Panc1 (cell line): ENCODE measurements around the gene FOXP2.

ENCODE experiments used
- POLR2AphosphoS5 ChIP-seq: IDR thresholded peaks from 2 replicates; pipeline ENCODE4 v1.6.1; 2012; ENCODE audit warnings: mild to moderate bottlenecking, low read depth, low read length, moderate library complexity
- SIN3A ChIP-seq: IDR thresholded peaks from 2 replicates; pipeline ENCODE4 v1.6.1; 2012; ENCODE audit warnings: low read depth, mild to moderate bottlenecking, low read length, moderate library complexity, borderline replicate concordance; ENCODE audit not compliant: insufficient read depth
- TCF7L2 ChIP-seq: IDR thresholded peaks from 2 replicates; pipeline ENCODE4 v1.6.1; 2011; ENCODE audit warnings: mild to moderate bottlenecking, low read depth, low read length, inconsistent platforms
- TF ChIP-seq, protein P1 (sequence below): fragments of 450-650 bp; IDR thresholded peaks from 2 replicates; pipeline ENCODE4 v1.5.1; 2017; ENCODE audit warnings: mild to moderate bottlenecking
- TF ChIP-seq, protein P2 (sequence below), 2 experiments: IDR thresholded peaks; 2 replicates each; pipeline ENCODE4 v1.6.1; 2011 to 2012; ENCODE audit warnings: low read depth in 2 of 2, control low read depth in 1 of 2, low read length in 1 of 2, mild to moderate bottlenecking in 1 of 2, moderate library complexity in 1 of 2; ENCODE audit not compliant: insufficient read depth in 1 of 2

DNA sequence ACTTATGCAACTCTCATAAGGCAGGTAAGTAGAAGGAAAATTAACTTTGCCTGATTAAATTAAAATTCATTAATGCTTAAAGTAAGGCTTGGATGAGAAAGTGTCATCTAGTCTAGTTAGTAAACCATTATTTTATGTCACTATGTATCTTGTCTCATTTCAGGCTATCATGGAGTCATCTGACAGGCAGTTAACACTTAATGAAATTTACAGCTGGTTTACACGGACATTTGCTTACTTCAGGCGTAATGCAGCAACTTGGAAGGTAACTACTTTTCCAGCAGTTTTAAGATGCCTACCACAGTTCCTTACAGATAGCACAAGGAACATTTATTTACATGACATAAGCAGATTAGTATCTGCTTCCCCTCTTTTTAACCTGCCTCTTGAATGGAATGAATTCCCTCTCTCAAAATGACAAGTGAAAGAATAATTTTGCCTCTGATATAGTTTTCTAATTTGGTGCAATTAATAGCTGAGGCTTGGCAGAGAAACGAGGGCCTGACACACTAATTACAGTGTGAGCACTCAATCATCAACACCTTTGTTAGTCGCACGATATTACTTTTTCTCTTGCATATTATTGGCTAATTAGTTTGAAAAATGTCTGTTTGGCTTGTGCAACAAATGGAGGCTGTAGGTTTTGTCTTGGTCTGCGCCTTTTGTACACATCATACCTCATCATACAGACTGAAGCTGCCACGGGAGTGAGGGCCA, 245.0 kb downstream of the FOXP2 start:
- TF ChIP-seq, protein P1, sequence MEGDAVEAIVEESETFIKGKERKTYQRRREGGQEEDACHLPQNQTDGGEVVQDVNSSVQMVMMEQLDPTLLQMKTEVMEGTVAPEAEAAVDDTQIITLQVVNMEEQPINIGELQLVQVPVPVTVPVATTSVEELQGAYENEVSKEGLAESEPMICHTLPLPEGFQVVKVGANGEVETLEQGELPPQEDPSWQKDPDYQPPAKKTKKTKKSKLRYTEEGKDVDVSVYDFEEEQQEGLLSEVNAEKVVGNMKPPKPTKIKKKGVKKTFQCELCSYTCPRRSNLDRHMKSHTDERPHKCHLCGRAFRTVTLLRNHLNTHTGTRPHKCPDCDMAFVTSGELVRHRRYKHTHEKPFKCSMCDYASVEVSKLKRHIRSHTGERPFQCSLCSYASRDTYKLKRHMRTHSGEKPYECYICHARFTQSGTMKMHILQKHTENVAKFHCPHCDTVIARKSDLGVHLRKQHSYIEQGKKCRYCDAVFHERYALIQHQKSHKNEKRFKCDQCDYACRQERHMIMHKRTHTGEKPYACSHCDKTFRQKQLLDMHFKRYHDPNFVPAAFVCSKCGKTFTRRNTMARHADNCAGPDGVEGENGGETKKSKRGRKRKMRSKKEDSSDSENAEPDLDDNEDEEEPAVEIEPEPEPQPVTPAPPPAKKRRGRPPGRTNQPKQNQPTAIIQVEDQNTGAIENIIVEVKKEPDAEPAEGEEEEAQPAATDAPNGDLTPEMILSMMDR: no peak
- TF ChIP-seq SIN3A (no peak), POLR2AphosphoS5 (no peak), TCF7L2 (no peak)
- TF ChIP-seq, protein P2, sequence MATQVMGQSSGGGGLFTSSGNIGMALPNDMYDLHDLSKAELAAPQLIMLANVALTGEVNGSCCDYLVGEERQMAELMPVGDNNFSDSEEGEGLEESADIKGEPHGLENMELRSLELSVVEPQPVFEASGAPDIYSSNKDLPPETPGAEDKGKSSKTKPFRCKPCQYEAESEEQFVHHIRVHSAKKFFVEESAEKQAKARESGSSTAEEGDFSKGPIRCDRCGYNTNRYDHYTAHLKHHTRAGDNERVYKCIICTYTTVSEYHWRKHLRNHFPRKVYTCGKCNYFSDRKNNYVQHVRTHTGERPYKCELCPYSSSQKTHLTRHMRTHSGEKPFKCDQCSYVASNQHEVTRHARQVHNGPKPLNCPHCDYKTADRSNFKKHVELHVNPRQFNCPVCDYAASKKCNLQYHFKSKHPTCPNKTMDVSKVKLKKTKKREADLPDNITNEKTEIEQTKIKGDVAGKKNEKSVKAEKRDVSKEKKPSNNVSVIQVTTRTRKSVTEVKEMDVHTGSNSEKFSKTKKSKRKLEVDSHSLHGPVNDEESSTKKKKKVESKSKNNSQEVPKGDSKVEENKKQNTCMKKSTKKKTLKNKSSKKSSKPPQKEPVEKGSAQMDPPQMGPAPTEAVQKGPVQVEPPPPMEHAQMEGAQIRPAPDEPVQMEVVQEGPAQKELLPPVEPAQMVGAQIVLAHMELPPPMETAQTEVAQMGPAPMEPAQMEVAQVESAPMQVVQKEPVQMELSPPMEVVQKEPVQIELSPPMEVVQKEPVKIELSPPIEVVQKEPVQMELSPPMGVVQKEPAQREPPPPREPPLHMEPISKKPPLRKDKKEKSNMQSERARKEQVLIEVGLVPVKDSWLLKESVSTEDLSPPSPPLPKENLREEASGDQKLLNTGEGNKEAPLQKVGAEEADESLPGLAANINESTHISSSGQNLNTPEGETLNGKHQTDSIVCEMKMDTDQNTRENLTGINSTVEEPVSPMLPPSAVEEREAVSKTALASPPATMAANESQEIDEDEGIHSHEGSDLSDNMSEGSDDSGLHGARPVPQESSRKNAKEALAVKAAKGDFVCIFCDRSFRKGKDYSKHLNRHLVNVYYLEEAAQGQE (IDR thresholded peaks at IDR 0.05; ENCODE audit: insufficient read depth in 1 of 2, low read depth in 2 of 2, low read length in 1 of 2): no peak
